Peyer's patch (tissue), 4 donors: ENCODE data around the gene OSBPL10.
"Not testable (repeated sequence)": the region's sequence is repeated elsewhere in the genome, so short reads cannot be mapped to it uniquely, and the experiment has no call there.

Source experiments
- CTCF ChIP-seq, 6 experiments: fragments of 450-650 bp in 4 of 6; fragments of 200-600 bp in 2 of 6; sonication (generic) in 1 of 6; IDR thresholded peaks; one replicate each; pipeline ENCODE4 v1.5.1; 2017 to 2019; ENCODE audit warnings: antibody characterized with exemption in 6 of 6, mild to moderate bottlenecking in 3 of 6, moderate library complexity in 1 of 6
- POLR2A ChIP-seq, 2 donors: fragments of 450-650 bp; IDR thresholded peaks; one replicate each; pipeline ENCODE4 v1.5.1; 2017; ENCODE audit warnings: antibody characterized with exemption in 2 of 2, mild to moderate bottlenecking in 2 of 2, moderate library complexity in 2 of 2

GRCh38 chr3:32010699-32011098 lies 29.6 kb upstream of the OSBPL10 start:
- not testable (repeated sequence) for TF ChIP-seq CTCF, POLR2A (IDR thresholded peaks at IDR 0.05)
